Tibial nerve (tissue), 4 donors: ENCODE measurements around the gene PDILT. TPM values are rescaled to one million over a fixed set of nuclear protein-coding genes. Genes with fewer than 3 reads are reported as not detected.

ENCODE experiments used
- DNase-seq, 2 donors: peaks; one replicate each; pipeline ENCODE4 v3.0.0-alpha.2; 2019; ENCODE audit warnings: low spot score in 2 of 2
- H3K27ac ChIP-seq, 4 donors: fragments of 200-600 bp; sonication (generic) in 3 of 4; one replicate each; pipeline ENCODE4 v1.5.1; 2017 to 2019; ENCODE audit warnings: mild to moderate bottlenecking in 1 of 4
- H3K27me3 ChIP-seq, 2 donors: fragments of 200-600 bp; sonication (generic) in 1 of 2; one replicate each; pipeline versions ENCODE4 v1.5.1 to v1.6.0; 2017 to 2019
- H3K36me3 ChIP-seq, 3 donors: fragments of 200-600 bp; sonication (generic); one replicate each; pipeline ENCODE4 v1.5.1; 2018 to 2019
- H3K4me1 ChIP-seq, 4 donors: fragments of 200-600 bp; sonication (generic) in 3 of 4; one replicate each; pipeline ENCODE4 v1.5.1; 2017 to 2019
- H3K4me3 ChIP-seq, 4 donors: fragments of 200-600 bp; sonication (generic) in 3 of 4; one replicate each; pipeline ENCODE4 v1.5.1; 2017 to 2019; ENCODE audit warnings: mild to moderate bottlenecking in 1 of 4, moderate library complexity in 1 of 4
- H3K9me3 ChIP-seq, 4 donors: fragments of 200-600 bp; sonication (generic) in 3 of 4; one replicate each; pipeline ENCODE4 v1.5.1; 2017 to 2019
- CTCF ChIP-seq, 5 experiments: fragments of 200-600 bp in 3 of 5; fragments of 450-650 bp in 2 of 5; sonication (generic) in 3 of 5; IDR thresholded peaks; one replicate each; pipeline ENCODE4 v1.5.1; 2016 to 2019; ENCODE audit warnings: antibody characterized with exemption in 5 of 5, mild to moderate bottlenecking in 3 of 5, moderate library complexity in 2 of 5
- EP300 ChIP-seq, 2 donors: sonication (generic); formaldehyde crosslinking; IDR thresholded peaks; one replicate each; pipeline ENCODE4 v1.6.1; 2017; ENCODE audit warnings: antibody characterized with exemption in 2 of 2, mild to moderate bottlenecking in 1 of 2
- POLR2A ChIP-seq, 2 donors: fragments of 450-650 bp; IDR thresholded peaks; one replicate each; pipeline ENCODE4 v1.6.1; 2017; ENCODE audit warnings: antibody characterized with exemption in 2 of 2, mild to moderate bottlenecking in 2 of 2, moderate library complexity in 2 of 2
- WGBS, 2 donors: methylation state at CpG; one replicate each; pipeline ENCODE4 v1.1.5; 2018; 5-methylcytosine and 5-hydroxymethylcytosine counted together
- total RNA-seq, 4 donors: library from RNA; depleted of rRNA; stranded (reverse); fragments of >200 nt; gene quantifications; one replicate each; pipeline ENCODE4 v1.1.0, GENCODE V29; 2016

Gene PDILT
- total RNA-seq, 4 donors from 2014 or later: not detected

DNA sequence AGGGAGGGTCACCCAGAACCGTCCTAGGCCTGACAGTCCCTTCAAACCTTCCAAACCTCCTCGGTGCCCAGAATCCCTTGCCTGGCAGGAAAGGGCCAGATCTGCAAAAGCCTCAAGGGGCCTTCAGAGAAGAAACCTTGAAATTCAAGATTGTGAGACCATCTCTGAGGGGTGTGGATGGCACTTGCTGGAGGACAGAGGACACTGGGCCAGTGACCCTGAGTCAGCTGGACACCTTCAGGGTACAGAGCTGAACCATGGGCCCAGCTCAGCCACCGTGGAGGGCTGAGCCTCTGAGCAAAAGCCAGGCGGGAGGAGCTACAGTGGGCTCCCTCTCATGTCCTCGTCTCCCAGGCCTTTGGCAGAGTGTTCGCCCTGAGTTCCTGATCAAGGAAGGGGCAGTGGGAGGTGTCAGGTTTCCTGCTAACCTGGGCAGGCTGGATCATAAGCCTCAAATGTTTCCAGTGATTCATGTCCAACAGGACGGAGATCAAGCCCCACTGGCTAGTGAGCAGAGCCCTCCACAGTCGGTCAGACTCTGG, 3.0 kb downstream of the PDILT start:
- Histone ChIP-seq H3K36me3 (no peaks in the 10 kb centered on the region), H3K9me3 (no peaks in the 10 kb centered on the region), H3K4me1 (no peaks in the 10 kb centered on the region), H3K4me3 (no peak overlapping the region), H3K27me3 (no peaks in the 10 kb centered on the region), H3K27ac (no peak overlapping the region)
- TF ChIP-seq CTCF (IDR thresholded peaks at IDR 0.05): no peak
- no peak for DNase-seq
- 54 to 63% methylated on average over 7 to 8 of the region's 8 CpGs for WGBS, 2 donors

DNA sequence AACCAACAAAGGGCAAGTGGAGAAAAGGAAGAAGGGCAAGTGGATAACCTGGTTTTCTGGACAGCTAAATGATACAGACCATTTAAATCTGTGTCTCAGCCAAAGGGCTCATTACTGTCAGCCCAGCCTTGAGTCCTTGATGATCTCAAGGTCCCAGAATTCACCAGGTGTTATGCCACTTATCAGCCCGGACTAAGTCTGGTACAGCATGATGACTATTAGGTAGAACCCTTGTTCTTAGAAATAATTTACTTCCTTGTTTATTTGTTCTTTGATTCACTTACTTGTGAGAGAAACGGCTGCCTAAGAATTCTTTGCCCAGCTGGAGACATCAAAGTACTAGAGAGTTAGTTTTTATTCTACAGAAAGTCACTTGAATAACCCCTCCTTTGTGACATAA, 3.5 kb downstream of the PDILT start:
- Histone ChIP-seq H3K4me3 (no peak overlapping the region), H3K36me3 (no peaks in the 10 kb centered on the region), H3K27ac (no peak overlapping the region), H3K4me1 (no peaks in the 10 kb centered on the region), H3K27me3 (no peaks in the 10 kb centered on the region), H3K9me3 (no peaks in the 10 kb centered on the region)
- TF ChIP-seq CTCF (IDR thresholded peaks at IDR 0.05): no peak
- TF ChIP-seq EP300 (IDR thresholded peaks at IDR 0.05): no peak
- no peak for TF ChIP-seq POLR2A (IDR thresholded peaks at IDR 0.05)
- 48 to 58% methylated on average over 2 of the region's 2 CpGs for WGBS, 2 donors
- DNase-seq: no peak

DNA sequence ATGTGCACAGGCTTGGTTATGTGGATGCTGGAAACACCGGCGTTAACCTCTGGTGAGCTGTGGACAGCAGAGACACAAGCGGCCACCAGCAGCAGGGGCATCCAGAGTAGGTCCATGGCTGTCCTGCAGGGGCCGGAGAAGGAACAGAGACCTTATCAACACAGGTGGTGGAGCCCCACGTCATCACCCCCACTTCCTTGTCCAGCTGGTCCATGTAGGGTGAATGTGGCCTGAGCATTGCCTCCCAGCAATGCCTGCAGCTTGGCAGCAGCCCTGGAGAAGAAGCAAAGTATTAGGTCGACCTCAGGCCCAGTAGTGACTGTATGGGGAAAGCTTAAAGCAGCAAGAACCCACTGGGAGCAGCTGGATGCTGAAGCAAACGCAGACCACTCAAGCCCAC, 5.4 kb downstream of the PDILT start:
- no peaks in the 10 kb centered on the region for H3K27me3 ChIP-seq
- TF ChIP-seq EP300 (IDR thresholded peaks at IDR 0.05) (no peak), POLR2A (IDR thresholded peaks at IDR 0.05) (no peak), CTCF (IDR thresholded peaks at IDR 0.05) (no peak)
- H3K4me1 ChIP-seq: no peaks in the 10 kb centered on the region
- no peaks in the 10 kb centered on the region for H3K9me3 ChIP-seq
- no peak overlapping the region for H3K27ac ChIP-seq
- H3K36me3 ChIP-seq: no peaks in the 10 kb centered on the region
- 68 to 72% methylated on average over 7 of the region's 7 CpGs for WGBS, 2 donors
- DNase-seq: no peak
- no peak overlapping the region for H3K4me3 ChIP-seq

DNA sequence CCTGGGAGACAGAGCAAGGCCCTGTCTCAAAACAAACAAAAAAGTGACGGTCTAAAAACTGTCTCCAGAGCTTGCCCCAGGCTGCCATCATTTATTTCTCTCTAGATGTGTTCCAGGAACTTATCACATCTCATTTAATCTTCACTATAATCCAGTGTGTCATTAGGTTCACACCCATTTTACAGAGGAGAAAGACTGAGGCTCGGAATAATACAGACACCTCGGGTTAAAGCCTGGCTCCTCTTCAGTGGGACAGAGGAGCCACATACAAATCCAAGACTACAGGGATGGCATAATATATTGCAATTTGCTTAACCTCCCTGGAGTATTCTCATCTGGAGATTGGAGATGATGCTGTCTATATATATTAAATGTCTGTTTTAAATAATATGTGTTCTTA, 5.9 kb downstream of the PDILT start:
- Histone ChIP-seq H3K9me3 (no peaks in the 10 kb centered on the region), H3K27ac (no peak overlapping the region), H3K27me3 (no peaks in the 10 kb centered on the region), H3K4me3 (no peak overlapping the region), H3K36me3 (no peaks in the 10 kb centered on the region), H3K4me1 (no peaks in the 10 kb centered on the region)
- WGBS, 2 donors: 80 to 82% methylated on average over 3 of the region's 3 CpGs
- TF ChIP-seq CTCF (IDR thresholded peaks at IDR 0.05): no peak
- TF ChIP-seq EP300 (IDR thresholded peaks at IDR 0.05): no peak
- no peak for TF ChIP-seq POLR2A (IDR thresholded peaks at IDR 0.05)
- no peak for DNase-seq

GRCh38 chr16:20397468-20398074, 7.0 kb downstream of the PDILT start:
- H3K4me1 ChIP-seq: no peaks in the 10 kb centered on the region
- no peak overlapping the region for H3K27ac ChIP-seq
- no peak for TF ChIP-seq CTCF (IDR thresholded peaks at IDR 0.05)
- no peak for TF ChIP-seq EP300 (IDR thresholded peaks at IDR 0.05)
- TF ChIP-seq POLR2A (IDR thresholded peaks at IDR 0.05): no peak
- H3K4me3 ChIP-seq: no peak overlapping the region
- no peak for DNase-seq
- no peaks in the 10 kb centered on the region for H3K27me3 ChIP-seq
- H3K36me3 ChIP-seq: no peaks in the 10 kb centered on the region
- WGBS, 2 donors: 62 to 66% methylated on average over 7 of the region's 7 CpGs
- H3K9me3 ChIP-seq: no peaks in the 10 kb centered on the region
